ENCODE results near the gene ARHGEF4. TPM values are rescaled to one million over a fixed set of nuclear protein-coding genes. Genes with fewer than 3 reads are reported as not detected.

The ARHGEF4 gene
- total and polyA plus RNA-seq, 10 donors, result 0.19 to 0.88 (median 0.46) TPM; not detected in 2

GRCh38 chr2:131042148-131042775 is 205.5 kb downstream of the ARHGEF4 start:
- intact Hi-C loops (cut with DNase I; ENCODE audit: low total_unique reads), result no loop called here
- Histone ChIP-seq H3K4me1 (peaks cover 0 to 28% (median 16%) of the 10 kb centered on the region in 6 donors), H3K9me3 (no peaks in the 10 kb centered on the region), H3K27ac (no peak overlapping the region), H3K27me3 (replicated peaks in 1 of 7) (peaks cover 0 to 42% (median 21%) of the 10 kb centered on the region in 7 donors), H3K4me3 (no peak overlapping the region), H3K36me3 (peaks cover 0 to 18% (median 15%) of the 10 kb centered on the region in 6 donors)
- TF ChIP-seq CTCF (IDR thresholded peaks at IDR 0.05 in 8 of 11, conservative IDR thresholded peaks at IDR 0.05 in 3 of 11) (no peak), POLR2A (IDR thresholded peaks at IDR 0.05) (no peak), POLR2AphosphoS5 (IDR thresholded peaks at IDR 0.05) (no peak)
- DNase-seq, result no peak
- WGBS, 5 donors, result 84 to 94% (median 87%) methylated on average over 7 of the region's 7 CpGs

GRCh38 chr2:131043199-131044074 is 206.7 kb downstream of the ARHGEF4 start:
- intact Hi-C loops (cut with DNase I; ENCODE audit: low total_unique reads), result no loop called here

GRCh38 chr2:131044075-131044756 is 207.5 kb downstream of the ARHGEF4 start:
- TF ChIP-seq CTCF (IDR thresholded peaks at IDR 0.05 in 8 of 11, conservative IDR thresholded peaks at IDR 0.05 in 3 of 11) (no peak), POLR2A (IDR thresholded peaks at IDR 0.05) (no peak), POLR2AphosphoS5 (IDR thresholded peaks at IDR 0.05) (no peak)
- intact Hi-C loops (cut with DNase I; ENCODE audit: low total_unique reads), result no loop called here
- no peaks in the 10 kb centered on the region for H3K9me3 ChIP-seq
- peaks cover 0 to 28% (median 19%) of the 10 kb centered on the region in 7 donors for H3K27me3 ChIP-seq (replicated peaks in 1 of 7)
- no peak overlapping the region for H3K4me3 ChIP-seq
- 85 to 95% (median 93%) methylated on average over 15 to 24 of the region's 24 CpGs for WGBS, 5 donors
- H3K27ac ChIP-seq, result no peak overlapping the region
- H3K4me1 ChIP-seq, result peaks cover 0 to 28% (median 16%) of the 10 kb centered on the region in 6 donors
- DNase-seq, result peak; percentile 74
- H3K36me3 ChIP-seq, result peaks cover 0 to 38% (median 33%) of the 10 kb centered on the region in 6 donors

More at GRCh38 chr2:131043199-131044074, 206.7 kb downstream of the ARHGEF4 start:
- DNase-seq, result no peak
- WGBS, 5 donors, result 79 to 93% (median 89%) methylated on average over 17 to 18 of the region's 18 CpGs
- H3K4me1 ChIP-seq, result peaks cover 0 to 28% (median 16%) of the 10 kb centered on the region in 6 donors
- H3K9me3 ChIP-seq, result no peaks in the 10 kb centered on the region
- no peak overlapping the region for H3K4me3 ChIP-seq
- H3K27ac ChIP-seq, result no peak overlapping the region
- peaks cover 0 to 33% (median 21%) of the 10 kb centered on the region in 7 donors for H3K27me3 ChIP-seq (replicated peaks in 1 of 7)
- TF ChIP-seq POLR2AphosphoS5 (IDR thresholded peaks at IDR 0.05), result no peak
- TF ChIP-seq CTCF (IDR thresholded peaks at IDR 0.05 in 8 of 11, conservative IDR thresholded peaks at IDR 0.05 in 3 of 11), result no peak
- no peak for TF ChIP-seq POLR2A (IDR thresholded peaks at IDR 0.05)
- peaks cover 0 to 30% (median 26%) of the 10 kb centered on the region in 6 donors for H3K36me3 ChIP-seq

All from spleen (tissue), 11 donors.